Measurements from ENCODE around the gene KRT32. TPM values are rescaled to one million over a fixed set of nuclear protein-coding genes. Genes with fewer than 3 reads are reported as not detected.

KRT32 gene
- total RNA-seq, 1 experiment from 2014 or later: not detected

- no peak overlapping the region for H3K4me3 ChIP-seq
- DNase-seq: no peak
- H3K9me3 ChIP-seq (replicated peaks): no peaks in the 10 kb centered on the region
- H3K27ac ChIP-seq: no peak overlapping the region
- H3K4me1 ChIP-seq: no peaks in the 10 kb centered on the region
- no peaks in the 10 kb centered on the region for H3K36me3 ChIP-seq
- H3K27me3 ChIP-seq: no peaks in the 10 kb centered on the region
Measured at GRCh38 chr17:41483991-41484826, 17.0 kb upstream of the KRT32 start.

DNA sequence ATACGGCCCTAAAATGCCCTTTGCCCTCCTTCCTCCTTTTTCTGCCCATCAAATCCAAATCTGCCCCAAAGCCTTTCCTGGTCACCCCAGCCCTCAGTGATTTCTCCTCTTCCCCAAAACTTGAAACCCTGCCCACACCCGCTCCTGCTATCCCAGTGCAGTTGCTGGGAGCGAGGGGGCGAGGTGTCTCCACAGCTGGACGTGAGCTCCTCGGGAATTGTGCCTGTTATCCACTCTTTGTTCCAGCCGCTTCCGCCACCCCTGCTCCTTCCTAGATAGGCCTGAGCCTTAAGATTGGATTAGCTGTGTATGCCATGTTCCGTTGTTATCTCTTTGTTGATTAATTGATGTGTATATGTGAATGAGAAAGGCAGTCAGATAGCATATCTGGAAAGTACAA is 16.3 kb upstream of the KRT32 start:
- Histone ChIP-seq H3K27me3 (no peaks in the 10 kb centered on the region), H3K4me1 (no peaks in the 10 kb centered on the region), H3K36me3 (no peaks in the 10 kb centered on the region), H3K9me3 (replicated peaks) (no peaks in the 10 kb centered on the region), H3K4me3 (no peak overlapping the region), H3K27ac (no peak overlapping the region)
- DNase-seq: no peak

- Histone ChIP-seq H3K27ac (no peak within 1 kb of the TSS), H3K9me3 (replicated peaks) (no peaks in the 10 kb centered on the region), H3K27me3 (no peaks in the 10 kb centered on the region), H3K4me3 (no peak within 1 kb of the TSS), H3K36me3 (no peaks in the 10 kb centered on the region), H3K4me1 (no peaks in the 10 kb centered on the region)
- no peak for DNase-seq
Measured at GRCh38 chr17:41481036-41481435, 13.8 kb upstream of the KRT32 start, which contains the start of gene KRT35. KRT35 (minus strand) TSS chr17:41481151; CDS start chr17:41481097, 54 bp downstream.

DNA sequence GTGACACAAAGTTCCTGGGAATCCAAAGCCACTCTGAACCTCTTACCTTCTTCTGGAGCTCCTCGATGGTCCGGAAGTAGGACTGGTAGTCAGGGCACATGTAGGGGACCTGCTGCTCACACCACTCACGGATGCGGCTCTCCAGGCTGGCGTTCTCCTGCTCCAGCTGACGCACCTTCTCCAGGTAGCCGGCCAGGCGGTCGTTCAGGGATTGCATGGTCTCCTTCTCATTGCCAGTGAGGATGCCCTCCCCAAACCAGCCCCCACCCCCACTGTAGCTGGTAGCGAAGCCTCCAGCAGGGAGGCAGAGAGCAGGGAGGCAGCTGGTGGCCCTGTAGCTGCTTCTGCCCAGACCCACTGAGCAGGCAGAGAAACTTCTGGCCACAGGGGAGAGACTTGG is 13.4 kb upstream of the KRT32 start:
- Histone ChIP-seq H3K9me3 (replicated peaks) (no peaks in the 10 kb centered on the region), H3K4me1 (no peaks in the 10 kb centered on the region), H3K27me3 (no peaks in the 10 kb centered on the region), H3K4me3 (no peak overlapping the region), H3K36me3 (no peaks in the 10 kb centered on the region), H3K27ac (no peak overlapping the region)
- no peak for DNase-seq

DNA sequence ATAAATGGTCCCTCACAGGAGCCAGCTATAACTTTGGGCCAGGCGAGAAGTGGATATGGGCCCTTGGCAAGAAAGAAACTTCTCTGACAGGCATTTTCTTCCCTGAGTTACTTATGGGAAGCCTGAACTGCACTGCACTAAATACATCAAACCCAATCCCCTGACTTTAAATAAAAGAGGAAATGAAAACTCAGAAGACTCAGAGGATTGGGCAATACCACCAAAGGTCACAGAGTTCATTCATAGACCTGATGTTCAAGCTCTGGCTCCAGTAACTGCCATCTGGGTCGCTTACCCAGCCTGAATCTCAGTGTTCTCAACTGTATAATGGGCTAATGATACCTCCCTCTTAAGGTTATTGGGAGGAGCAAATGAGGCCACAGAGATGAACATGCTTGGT is 12.9 kb upstream of the KRT32 start:
- no peak for DNase-seq
- H3K36me3 ChIP-seq: no peaks in the 10 kb centered on the region
- no peak overlapping the region for H3K4me3 ChIP-seq
- no peaks in the 10 kb centered on the region for H3K4me1 ChIP-seq
- no peaks in the 10 kb centered on the region for H3K9me3 ChIP-seq (replicated peaks)
- H3K27ac ChIP-seq: no peak overlapping the region
- H3K27me3 ChIP-seq: no peaks in the 10 kb centered on the region

- H3K9me3 ChIP-seq (replicated peaks): no peaks in the 10 kb centered on the region
- H3K4me3 ChIP-seq: no peak overlapping the region
- no peak for DNase-seq
- no peak overlapping the region for H3K27ac ChIP-seq
- no peaks in the 10 kb centered on the region for H3K36me3 ChIP-seq
- H3K27me3 ChIP-seq: no peaks in the 10 kb centered on the region
- no peaks in the 10 kb centered on the region for H3K4me1 ChIP-seq
Measured at GRCh38 chr17:41478237-41478636, 11.1 kb upstream of the KRT32 start.

- H3K36me3 ChIP-seq: no peaks in the 10 kb centered on the region
- no peaks in the 10 kb centered on the region for H3K27me3 ChIP-seq
- H3K4me3 ChIP-seq: no peak overlapping the region
- H3K9me3 ChIP-seq (replicated peaks): no peaks in the 10 kb centered on the region
- DNase-seq: no peak
- H3K4me1 ChIP-seq: no peaks in the 10 kb centered on the region
- no peak overlapping the region for H3K27ac ChIP-seq
Measured at GRCh38 chr17:41476866-41477815, 10.0 kb upstream of the KRT32 start.

DNA sequence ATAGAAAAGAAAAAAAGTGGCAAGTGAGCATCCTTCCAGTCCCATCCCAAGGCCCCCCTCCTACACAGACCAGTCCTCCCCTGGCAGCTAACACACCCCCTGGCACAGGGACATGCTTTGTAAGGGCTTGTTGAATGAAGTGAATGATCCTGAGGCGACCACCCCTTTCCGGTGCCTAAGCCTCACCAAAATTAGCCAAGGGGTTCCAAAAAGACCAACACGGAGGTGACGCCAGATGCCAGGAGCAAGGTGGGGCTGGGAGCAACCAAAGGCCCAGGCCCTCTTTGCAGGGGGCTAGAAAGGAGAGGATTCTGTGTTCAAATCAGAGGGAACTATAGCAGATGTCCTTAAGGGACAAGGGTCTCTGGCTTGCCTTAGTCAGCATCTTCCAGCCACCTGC is 8.2 kb upstream of the KRT32 start:
- Histone ChIP-seq H3K27ac (no peak overlapping the region), H3K36me3 (no peaks in the 10 kb centered on the region), H3K27me3 (no peaks in the 10 kb centered on the region), H3K4me3 (no peak overlapping the region), H3K4me1 (no peaks in the 10 kb centered on the region), H3K9me3 (replicated peaks) (no peaks in the 10 kb centered on the region)
- no peak for DNase-seq

DNA sequence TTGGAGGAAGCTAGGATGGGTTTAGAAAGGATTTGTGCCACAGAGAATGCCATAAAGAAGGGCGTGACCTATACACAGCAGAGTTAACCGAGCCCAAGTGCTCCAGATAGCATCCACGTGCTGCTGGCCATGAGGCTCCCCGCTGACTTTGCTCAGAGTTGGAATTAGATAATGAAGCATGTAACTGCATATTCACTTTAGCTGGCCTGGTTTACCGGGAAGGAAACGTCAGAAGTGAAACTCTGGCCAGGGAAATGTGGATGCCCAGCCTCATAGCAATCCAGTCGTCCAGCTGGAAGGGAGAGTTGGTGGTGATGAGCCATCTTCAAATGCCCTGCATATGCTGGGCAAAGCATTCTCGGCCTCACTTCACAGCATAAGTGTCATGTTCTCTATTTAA is 7.7 kb upstream of the KRT32 start:
- DNase-seq: no peak
- no peak overlapping the region for H3K27ac ChIP-seq
- H3K27me3 ChIP-seq: no peaks in the 10 kb centered on the region
- H3K4me3 ChIP-seq: no peak overlapping the region
- H3K9me3 ChIP-seq (replicated peaks): no peaks in the 10 kb centered on the region
- H3K4me1 ChIP-seq: no peaks in the 10 kb centered on the region
- H3K36me3 ChIP-seq: no peaks in the 10 kb centered on the region

GRCh38 chr17:41468346-41468745 is 1.2 kb upstream of the KRT32 start:
- no peak for DNase-seq
- Histone ChIP-seq H3K9me3 (replicated peaks) (no peaks in the 10 kb centered on the region), H3K4me1 (no peaks in the 10 kb centered on the region), H3K27me3 (no peaks in the 10 kb centered on the region), H3K27ac (no peak overlapping the region), H3K4me3 (no peak overlapping the region), H3K36me3 (no peaks in the 10 kb centered on the region)

- DNase-seq: no peak
- H3K36me3 ChIP-seq: no peaks in the 10 kb centered on the region
Measured at GRCh38 chr17:41467561-41467960, 375 bp upstream of the KRT32 start.

GRCh38 chr17:41464682-41465081 is 2.5 kb downstream of the KRT32 start:
- DNase-seq: no peak
- Histone ChIP-seq H3K27me3 (no peaks in the 10 kb centered on the region), H3K4me3 (no peak overlapping the region), H3K9me3 (replicated peaks) (no peaks in the 10 kb centered on the region), H3K27ac (no peak overlapping the region), H3K36me3 (no peaks in the 10 kb centered on the region), H3K4me1 (no peaks in the 10 kb centered on the region)

More at GRCh38 chr17:41467561-41467960, 375 bp upstream of the KRT32 start:
- Histone ChIP-seq H3K9me3 (replicated peaks) (no peaks in the 10 kb centered on the region), H3K27me3 (no peaks in the 10 kb centered on the region), H3K4me1 (no peaks in the 10 kb centered on the region), H3K4me3 (no peak overlapping the region), H3K27ac (no peak overlapping the region)

DNA sequence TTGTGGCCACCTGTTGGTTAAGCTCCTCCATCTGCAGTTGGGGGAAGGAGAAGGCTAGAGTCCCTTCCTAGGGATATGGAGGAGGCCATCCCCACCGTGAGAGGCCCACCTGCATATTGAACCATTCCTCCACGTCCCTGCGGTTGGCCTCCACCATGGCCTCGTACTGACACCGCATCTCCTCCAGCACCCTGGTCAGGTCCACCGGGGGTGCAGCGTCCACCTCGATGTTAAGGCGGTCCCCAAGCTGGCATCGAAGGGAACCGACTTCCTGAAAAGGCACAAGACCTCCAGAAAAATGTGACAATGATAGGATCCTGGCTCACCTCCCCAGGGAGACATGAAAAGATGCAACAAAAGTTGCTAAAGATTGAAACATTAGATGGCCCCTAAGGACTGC is 3.0 kb downstream of the KRT32 start:
- no peak for DNase-seq
- Histone ChIP-seq H3K9me3 (replicated peaks) (no peaks in the 10 kb centered on the region), H3K27ac (no peak overlapping the region), H3K27me3 (no peaks in the 10 kb centered on the region), H3K36me3 (no peaks in the 10 kb centered on the region), H3K4me3 (no peak overlapping the region), H3K4me1 (no peaks in the 10 kb centered on the region)

- Histone ChIP-seq H3K27ac (no peak overlapping the region), H3K9me3 (replicated peaks) (no peaks in the 10 kb centered on the region), H3K27me3 (no peaks in the 10 kb centered on the region), H3K36me3 (no peaks in the 10 kb centered on the region), H3K4me1 (no peaks in the 10 kb centered on the region), H3K4me3 (no peak overlapping the region)
- no peak for DNase-seq
Measured at GRCh38 chr17:41463746-41464145, 3.4 kb downstream of the KRT32 start.

GRCh38 chr17:41462705-41463104 is 4.5 kb downstream of the KRT32 start:
- Histone ChIP-seq H3K36me3 (no peaks in the 10 kb centered on the region), H3K27me3 (no peaks in the 10 kb centered on the region), H3K4me3 (no peak overlapping the region), H3K27ac (no peak overlapping the region), H3K4me1 (no peaks in the 10 kb centered on the region), H3K9me3 (replicated peaks) (no peaks in the 10 kb centered on the region)
- no peak for DNase-seq

Data from SJCRH30 (cell line).